OCI-LY3 (cell line): Measurements from ENCODE around the gene IBTK.

Experiments used
- H2AFZ ChIP-seq: fragments of 200-600, 300-600 bp; shearing (Covaris generic); 2 replicates; pipeline ENCODE4 v1.6.0; 2014; ENCODE audit warnings: antibody characterized with exemption, low read depth, low read length
- H3K27ac ChIP-seq: fragments of 200-600, 300-600 bp; sonication (generic); 2 replicates; pipeline ENCODE4 v1.5.1; 2014; ENCODE audit warnings: mild to moderate bottlenecking, low read length, moderate library complexity, mixed read lengths
- H3K27me3 ChIP-seq: fragments of 200-600, 300-600 bp; sonication (generic); 2 replicates; pipeline ENCODE4 v1.6.1; 2014; ENCODE audit warnings: low read depth, low read length, mixed read lengths
- H3K36me3 ChIP-seq: fragments of 200-600, 300-600 bp; sonication (generic); replicated peaks from 2 replicates; pipeline ENCODE3; 2014; ENCODE audit warnings: low read depth, low read length, mixed read lengths
- H3K4me1 ChIP-seq: fragments of 300-600, 200-600 bp; sonication (generic); 2 replicates; pipeline ENCODE4 v1.6.1; 2014; ENCODE audit warnings: low read length, mixed read lengths
- H3K4me2 ChIP-seq: fragments of 200-600, 300-600 bp; sonication (generic); 2 replicates; pipeline ENCODE4 v1.6.1; 2014; ENCODE audit warnings: low read length, mixed read lengths
- H3K4me3 ChIP-seq: fragments of 300-600, 200-600 bp; sonication (generic); 2 replicates; pipeline ENCODE4 v1.5.1; 2014; ENCODE audit warnings: antibody characterized with exemption, mild to moderate bottlenecking, low read length, moderate library complexity
- H3K79me2 ChIP-seq: fragments of 300-600, 200-600 bp; shearing (Covaris generic); 2 replicates; pipeline ENCODE4 v1.6.1; 2014; ENCODE audit warnings: mild to moderate bottlenecking, low read length, mixed read lengths
- H3K9ac ChIP-seq: fragments of 300-600, 200-600 bp; shearing (Covaris generic); 2 replicates; pipeline ENCODE4 v1.6.0; 2014; ENCODE audit warnings: mild to moderate bottlenecking, low read length, moderate library complexity
- H3K9me3 ChIP-seq: fragments of 200-600, 300-600 bp; shearing (Covaris generic); 2 replicates; pipeline ENCODE4 v1.6.1; 2014; ENCODE audit warnings: low read length, mixed read lengths; ENCODE audit not compliant: insufficient read depth
- H4K20me1 ChIP-seq: fragments of 200-600, 300-600 bp; sonication (generic); 2 replicates; pipeline ENCODE4 v1.6.1; 2016; ENCODE audit warnings: low read length, mixed read lengths; ENCODE audit not compliant: insufficient read depth
- CTCF ChIP-seq: fragments of 200-600, 300-600 bp; sonication (generic); IDR thresholded peaks from 2 replicates; pipeline ENCODE4 v1.5.1; 2014; ENCODE audit warnings: antibody characterized with exemption, low read length, low read depth
- EZH2phosphoT487 ChIP-seq: fragments of 200-600 bp; shearing (Covaris generic); IDR thresholded peaks from 2 replicates; pipeline ENCODE4 v1.6.1; 2018; ENCODE audit warnings: antibody characterized with exemption, mixed run types, low read depth

IBTK gene

GRCh38 chr6:82264824-82265223, 17.3 kb upstream of the IBTK start:
- no peaks in the 10 kb centered on the region for H3K36me3 ChIP-seq
- H3K79me2 ChIP-seq = no peaks in the 10 kb centered on the region
- TF ChIP-seq CTCF = no peak
- no peak for TF ChIP-seq EZH2phosphoT487
- no peaks in the 10 kb centered on the region for H3K9me3 ChIP-seq
- H4K20me1 ChIP-seq = no peaks in the 10 kb centered on the region
- H3K9ac ChIP-seq = no peak overlapping the region
- H3K4me1 ChIP-seq = 0 out of 2 replicates have a peak, but pooled peaks cover 1% of the 10 kb centered on the region
- H3K4me2 ChIP-seq = no peak overlapping the region
- H3K27me3 ChIP-seq = no peaks in the 10 kb centered on the region; the same call in 1 of the 2 replicates
- H3K27ac ChIP-seq = no peak overlapping the region
- no peak overlapping the region for H2AFZ ChIP-seq
- no peak overlapping the region for H3K4me3 ChIP-seq

- Histone ChIP-seq H3K9ac (no peak overlapping the region), H3K79me2 (no peaks in the 10 kb centered on the region), H3K4me3 (no peak overlapping the region), H3K4me1 (peaks cover 3% of the 10 kb centered on the region), H3K4me2 (no peak overlapping the region), H3K9me3 (no peaks in the 10 kb centered on the region), H3K36me3 (no peaks in the 10 kb centered on the region), H2AFZ (no peak overlapping the region), H3K27me3 (no peaks in the 10 kb centered on the region; the same call in 1 of the 2 replicates), H3K27ac (no peak overlapping the region), H4K20me1 (no peaks in the 10 kb centered on the region)
- no peak for TF ChIP-seq EZH2phosphoT487
- no peak for TF ChIP-seq CTCF
These were observed 16.8 kb upstream of the IBTK start for GRCh38 chr6:82264321-82264720.

- no peak overlapping the region for H2AFZ ChIP-seq
- H3K9ac ChIP-seq = no peak overlapping the region
- H4K20me1 ChIP-seq = no peaks in the 10 kb centered on the region
- TF ChIP-seq EZH2phosphoT487 (no peak), CTCF (no peak)
- H3K4me3 ChIP-seq = no peak overlapping the region
- H3K36me3 ChIP-seq = no peaks in the 10 kb centered on the region
- H3K9me3 ChIP-seq = no peaks in the 10 kb centered on the region
- H3K27ac ChIP-seq = no peak overlapping the region
- no peaks in the 10 kb centered on the region for H3K79me2 ChIP-seq
- H3K27me3 ChIP-seq = no peaks in the 10 kb centered on the region; the same call in 1 of the 2 replicates
- H3K4me2 ChIP-seq = no peak overlapping the region
- peaks cover 4% of the 10 kb centered on the region for H3K4me1 ChIP-seq
These were observed 16.4 kb upstream of the IBTK start for GRCh38 chr6:82263916-82264315.

- Histone ChIP-seq H3K27ac (no peak overlapping the region), H3K79me2 (no peaks in the 10 kb centered on the region), H3K9ac (no peak overlapping the region), H3K4me2 (no peak overlapping the region), H3K36me3 (no peaks in the 10 kb centered on the region), H3K4me1 (peaks cover 4% of the 10 kb centered on the region), H3K4me3 (no peak overlapping the region), H4K20me1 (no peaks in the 10 kb centered on the region), H2AFZ (no peak overlapping the region), H3K9me3 (no peaks in the 10 kb centered on the region), H3K27me3 (no peaks in the 10 kb centered on the region; the same call in 1 of the 2 replicates)
- TF ChIP-seq EZH2phosphoT487 (no peak), CTCF (no peak)
These were observed 13.6 kb upstream of the IBTK start for GRCh38 chr6:82260997-82261732.
